ENCODE data around the gene HNRNPA3.

The HNRNPA3 gene

DNA sequence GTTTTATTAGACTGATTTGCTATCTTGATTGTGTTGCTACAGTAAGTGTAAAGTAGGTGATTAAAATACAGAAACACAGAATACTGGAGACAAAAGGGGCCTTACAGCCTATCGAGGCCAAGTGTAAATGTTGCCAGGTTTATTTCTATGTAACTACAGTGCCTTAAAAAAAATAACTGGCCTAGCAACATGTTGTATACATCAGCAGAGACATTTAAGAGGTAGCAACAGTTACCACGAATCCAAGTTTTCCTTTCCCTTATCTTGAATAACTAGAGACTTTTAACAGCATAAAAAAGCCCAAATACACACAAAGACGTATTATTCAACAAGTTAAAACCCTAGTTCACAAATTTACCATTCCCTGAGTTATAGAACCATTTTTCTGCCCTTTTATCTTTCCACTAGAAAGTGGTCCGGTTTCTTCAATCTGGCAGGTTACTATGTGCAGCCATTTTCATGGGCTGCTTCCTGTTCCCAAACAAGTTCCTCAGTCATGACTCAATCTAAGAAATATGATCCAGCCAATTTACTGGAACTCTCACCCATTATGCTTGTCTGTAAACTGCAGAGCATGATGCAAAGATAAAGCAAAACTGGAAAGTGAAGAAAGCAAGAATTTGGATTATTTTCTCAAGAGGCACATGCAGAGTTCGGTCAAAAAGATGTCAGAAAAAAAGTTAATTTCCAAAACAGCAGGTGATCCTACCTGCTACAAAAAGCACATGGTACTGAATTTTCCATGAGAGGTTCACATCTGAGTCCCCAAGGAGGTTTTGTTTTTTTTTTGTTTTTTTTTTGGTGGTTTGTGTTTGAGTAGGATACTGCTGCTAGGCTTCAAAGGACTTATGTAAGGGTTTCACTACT, 29.8 kb downstream of the HNRNPA3 start:
- TF ChIP-seq, protein P1, sequence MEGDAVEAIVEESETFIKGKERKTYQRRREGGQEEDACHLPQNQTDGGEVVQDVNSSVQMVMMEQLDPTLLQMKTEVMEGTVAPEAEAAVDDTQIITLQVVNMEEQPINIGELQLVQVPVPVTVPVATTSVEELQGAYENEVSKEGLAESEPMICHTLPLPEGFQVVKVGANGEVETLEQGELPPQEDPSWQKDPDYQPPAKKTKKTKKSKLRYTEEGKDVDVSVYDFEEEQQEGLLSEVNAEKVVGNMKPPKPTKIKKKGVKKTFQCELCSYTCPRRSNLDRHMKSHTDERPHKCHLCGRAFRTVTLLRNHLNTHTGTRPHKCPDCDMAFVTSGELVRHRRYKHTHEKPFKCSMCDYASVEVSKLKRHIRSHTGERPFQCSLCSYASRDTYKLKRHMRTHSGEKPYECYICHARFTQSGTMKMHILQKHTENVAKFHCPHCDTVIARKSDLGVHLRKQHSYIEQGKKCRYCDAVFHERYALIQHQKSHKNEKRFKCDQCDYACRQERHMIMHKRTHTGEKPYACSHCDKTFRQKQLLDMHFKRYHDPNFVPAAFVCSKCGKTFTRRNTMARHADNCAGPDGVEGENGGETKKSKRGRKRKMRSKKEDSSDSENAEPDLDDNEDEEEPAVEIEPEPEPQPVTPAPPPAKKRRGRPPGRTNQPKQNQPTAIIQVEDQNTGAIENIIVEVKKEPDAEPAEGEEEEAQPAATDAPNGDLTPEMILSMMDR (IDR thresholded peaks at IDR 0.05) = no peak
- Mint-ChIP-seq H3K27me3 (ENCODE audit: low read depth, poor library complexity) (no peaks in the 10 kb centered on the region), H3K4me1 (peaks cover 39% of the 10 kb centered on the region), H3K4me3 (peak overlapping the region; percentile 15), H3K9me3 (no peaks in the 10 kb centered on the region), H3K27ac (peak overlapping the region; percentile 92), H3K36me3 (ENCODE audit: low read depth) (peaks cover 24% of the 10 kb centered on the region)
- DNase-seq = no peak

DNA sequence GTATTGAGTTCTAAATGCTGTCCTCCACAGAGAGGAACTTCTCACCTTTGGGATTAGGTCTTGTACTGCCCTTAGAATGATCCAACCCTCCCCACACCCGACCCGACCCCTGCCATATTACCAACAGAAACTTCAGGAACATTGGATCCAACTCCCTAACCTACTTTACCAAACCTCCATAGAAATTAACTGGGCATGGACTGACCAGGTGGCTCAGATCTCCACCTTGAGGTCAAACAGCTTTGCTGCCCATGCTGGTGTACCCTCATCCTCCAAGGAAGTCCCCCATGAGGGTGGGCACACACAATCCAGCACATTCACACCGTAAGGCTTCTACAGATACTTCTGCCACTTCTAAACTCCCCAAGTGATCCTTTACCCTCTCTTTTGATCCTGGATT, 30.5 kb downstream of the HNRNPA3 start:
- H3K4me3 Mint-ChIP-seq = no peak overlapping the region
- peaks cover 24% of the 10 kb centered on the region for H3K36me3 Mint-ChIP-seq (ENCODE audit: low read depth)
- H3K27me3 Mint-ChIP-seq (ENCODE audit: low read depth, poor library complexity) = no peaks in the 10 kb centered on the region
- no peaks in the 10 kb centered on the region for H3K9me3 Mint-ChIP-seq
- TF ChIP-seq, protein P1 (IDR thresholded peaks at IDR 0.05) = no peak
- peak overlapping the region; percentile 92 for H3K27ac Mint-ChIP-seq
- no peak for DNase-seq
- H3K4me1 Mint-ChIP-seq = peaks cover 39% of the 10 kb centered on the region

- peaks cover 39% of the 10 kb centered on the region for H3K4me1 Mint-ChIP-seq
- peak overlapping the region; percentile 92 for H3K27ac Mint-ChIP-seq
- no peak for DNase-seq
- H3K9me3 Mint-ChIP-seq = no peaks in the 10 kb centered on the region
- H3K27me3 Mint-ChIP-seq (ENCODE audit: low read depth, poor library complexity) = no peaks in the 10 kb centered on the region
- peaks cover 24% of the 10 kb centered on the region for H3K36me3 Mint-ChIP-seq (ENCODE audit: low read depth)
- TF ChIP-seq, protein P1 (IDR thresholded peaks at IDR 0.05) = no peak
- H3K4me3 Mint-ChIP-seq = no peak overlapping the region
These were observed 30.9 kb downstream of the HNRNPA3 start for GRCh38 chr2:177243476-177243875.

- no peak overlapping the region for H3K4me3 Mint-ChIP-seq
- no peak overlapping the region for H3K27ac Mint-ChIP-seq
- no peak for DNase-seq
- TF ChIP-seq, protein P1 (IDR thresholded peaks at IDR 0.05) = no peak
- peaks cover 27% of the 10 kb centered on the region for H3K36me3 Mint-ChIP-seq (ENCODE audit: low read depth)
- H3K4me1 Mint-ChIP-seq = peaks cover 39% of the 10 kb centered on the region
- no peaks in the 10 kb centered on the region for H3K9me3 Mint-ChIP-seq
- no peaks in the 10 kb centered on the region for H3K27me3 Mint-ChIP-seq (ENCODE audit: low read depth, poor library complexity)
These were observed 31.7 kb downstream of the HNRNPA3 start for GRCh38 chr2:177244244-177244771.

DNA sequence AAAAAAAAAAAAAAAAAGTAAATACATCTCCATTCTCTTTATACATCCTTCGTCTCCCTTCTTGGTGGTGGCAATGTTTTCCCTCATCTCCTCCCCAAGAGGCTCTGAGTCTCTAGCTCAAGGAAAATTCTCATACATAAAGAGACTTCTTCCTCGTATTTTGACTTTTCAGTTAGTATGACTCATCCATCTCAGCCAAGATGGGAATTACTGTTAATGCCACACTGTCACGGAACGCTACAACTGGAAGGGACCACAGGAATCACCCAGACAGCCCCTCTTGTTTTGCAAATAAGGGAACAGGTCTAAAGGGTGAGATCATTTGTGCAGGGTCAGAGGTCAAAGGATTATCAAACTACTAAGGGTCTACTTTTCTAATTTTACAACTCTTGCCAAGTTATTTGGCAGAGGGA, 32.4 kb downstream of the HNRNPA3 start:
- no peak for DNase-seq
- Mint-ChIP-seq H3K4me1 (peaks cover 36% of the 10 kb centered on the region), H3K27me3 (ENCODE audit: low read depth, poor library complexity) (no peaks in the 10 kb centered on the region), H3K9me3 (no peaks in the 10 kb centered on the region), H3K27ac (peak overlapping the region; percentile 10), H3K36me3 (ENCODE audit: low read depth) (peaks cover 25% of the 10 kb centered on the region), H3K4me3 (no peak overlapping the region)
- TF ChIP-seq, protein P1 (IDR thresholded peaks at IDR 0.05) = no peak

Measured in nephron progenitor cell (in vitro differentiated cells).